Colon (tissue), 2 donors: ENCODE measurements around the gene SOAT1.

Experiments used
- FAIRE-seq: peaks from 2 replicates; lab custom pipeline; 2012; peaks lifted over from hg19 to GRCh38; lab: Jason Lieb, UNC
- donor health status: control.
- donor health status: control.

The SOAT1 gene

DNA sequence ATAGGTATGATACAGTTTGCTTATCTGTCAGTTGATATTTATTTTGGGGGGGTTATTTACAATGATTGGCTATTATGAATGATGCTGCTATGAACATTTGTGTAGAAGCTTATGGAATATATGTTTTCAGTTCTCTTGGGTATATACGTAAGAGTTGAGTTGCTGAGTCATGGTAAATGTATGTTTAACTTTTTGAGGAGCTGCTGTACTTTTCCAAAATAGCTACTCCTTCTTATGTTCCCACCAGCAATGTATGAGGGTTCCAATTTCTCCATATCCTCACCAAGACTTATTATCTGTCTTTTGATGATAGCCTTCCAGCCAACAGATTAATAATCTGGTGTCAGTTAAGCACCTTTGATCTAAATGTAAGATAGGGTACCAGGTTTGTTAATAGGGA, 11.9 kb downstream of the SOAT1 start:
- no peak for FAIRE-seq

GRCh38 chr1:179310291-179310690, 16.7 kb downstream of the SOAT1 start:
- no peak for FAIRE-seq

GRCh38 chr1:179310721-179311120, 17.1 kb downstream of the SOAT1 start:
- no peak for FAIRE-seq

DNA sequence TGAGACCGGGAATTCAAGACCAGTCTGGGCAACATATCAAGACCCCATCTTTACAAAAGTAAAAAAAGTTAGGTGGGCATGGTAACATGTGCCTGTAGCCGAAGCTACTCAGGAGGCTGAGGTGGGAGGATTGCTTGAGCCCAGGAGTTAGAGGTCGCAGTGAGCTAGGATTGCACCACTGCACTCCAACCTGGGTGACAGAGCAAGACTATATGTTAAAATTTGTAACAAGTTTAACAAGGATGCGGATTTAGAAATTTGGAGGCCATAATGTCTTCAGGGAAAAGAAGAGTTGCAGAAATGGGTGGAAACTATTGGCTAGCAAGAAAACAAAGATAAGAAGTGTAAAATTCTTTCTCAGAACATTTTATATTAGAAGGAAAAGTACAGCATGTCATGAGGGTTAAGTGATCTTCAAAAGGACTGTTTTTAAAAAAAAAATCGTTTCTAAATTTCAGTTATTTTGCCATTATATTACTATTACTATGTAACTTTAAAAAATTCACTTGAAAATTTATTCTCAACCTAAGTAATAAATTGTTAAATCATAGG, 17.6 kb downstream of the SOAT1 start:
- peak; percentile 5 for FAIRE-seq

DNA sequence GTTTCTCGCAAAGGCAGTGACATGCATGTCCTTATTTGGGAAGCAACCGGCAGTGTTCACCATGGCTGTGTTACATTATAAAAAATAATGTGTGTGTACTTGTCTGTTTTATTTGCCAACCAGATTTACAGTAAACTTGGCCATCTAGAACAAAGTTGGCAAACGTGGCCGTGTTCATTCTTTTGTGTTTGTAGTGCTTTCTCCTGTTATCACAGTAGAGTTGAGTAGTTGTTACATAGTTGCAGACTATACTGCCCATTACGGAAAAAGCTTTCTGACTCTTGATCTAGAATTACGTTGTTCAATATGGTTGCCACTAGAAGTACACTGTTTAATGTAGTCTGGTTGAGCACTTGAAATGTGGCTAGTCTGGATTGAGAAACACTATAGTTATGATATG, 19.4 kb downstream of the SOAT1 start:
- no peak for FAIRE-seq

GRCh38 chr1:179314928-179315327, 21.3 kb downstream of the SOAT1 start:
- no peak for FAIRE-seq

GRCh38 chr1:179318491-179318890, 24.9 kb downstream of the SOAT1 start:
- no peak for FAIRE-seq

DNA sequence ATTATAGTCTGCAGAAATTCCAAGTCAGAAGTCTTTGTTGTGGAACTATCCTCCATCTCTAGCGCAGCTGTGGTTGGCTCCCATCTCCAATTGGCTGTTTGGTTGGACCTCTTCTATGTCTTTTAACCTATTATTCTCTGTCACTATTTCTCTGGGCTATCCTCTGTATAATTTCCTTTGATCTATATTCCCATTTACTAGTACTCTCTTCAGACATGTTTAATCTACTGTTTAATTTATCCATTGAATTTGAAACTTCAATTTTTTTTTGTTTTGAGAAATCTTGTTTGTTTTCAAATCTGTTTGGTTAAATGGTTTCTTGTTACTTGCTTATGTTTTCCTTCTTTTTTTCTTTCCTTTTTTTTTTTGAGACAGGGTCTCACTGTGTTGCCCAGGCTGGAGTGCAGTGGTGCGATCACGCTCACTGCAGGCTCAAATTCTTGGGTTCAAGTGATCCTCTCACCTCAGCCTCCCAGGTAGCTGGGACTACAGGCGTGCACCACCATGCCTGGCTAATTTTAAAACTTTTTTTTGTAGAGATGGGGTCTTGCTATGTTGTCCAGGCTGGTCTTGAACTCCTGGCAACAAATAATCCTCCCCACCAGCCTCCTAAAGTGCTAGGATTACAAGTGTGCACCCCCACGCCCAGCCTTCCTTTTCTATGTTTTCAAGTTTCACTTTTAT, 28.1 kb downstream of the SOAT1 start:
- FAIRE-seq: no peak

DNA sequence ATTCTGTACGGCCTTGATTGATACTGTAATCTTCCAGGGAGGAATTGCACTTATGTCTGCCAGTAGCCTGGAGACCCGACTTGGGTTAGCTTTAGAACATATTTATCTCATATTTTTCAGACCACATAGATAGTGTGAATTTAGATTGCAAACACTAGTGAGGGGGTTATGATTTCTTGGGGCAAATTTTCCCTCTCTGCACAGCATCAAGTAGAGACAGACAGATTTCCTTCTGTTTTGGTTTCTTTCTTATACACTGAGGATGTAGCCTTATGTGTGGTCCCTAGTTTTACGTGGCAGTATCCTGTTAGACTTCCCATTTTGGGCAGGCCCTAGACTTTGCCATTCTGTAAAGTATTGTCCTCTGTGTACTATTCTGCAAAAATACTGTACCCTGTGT, 29.0 kb downstream of the SOAT1 start:
- no peak for FAIRE-seq

DNA sequence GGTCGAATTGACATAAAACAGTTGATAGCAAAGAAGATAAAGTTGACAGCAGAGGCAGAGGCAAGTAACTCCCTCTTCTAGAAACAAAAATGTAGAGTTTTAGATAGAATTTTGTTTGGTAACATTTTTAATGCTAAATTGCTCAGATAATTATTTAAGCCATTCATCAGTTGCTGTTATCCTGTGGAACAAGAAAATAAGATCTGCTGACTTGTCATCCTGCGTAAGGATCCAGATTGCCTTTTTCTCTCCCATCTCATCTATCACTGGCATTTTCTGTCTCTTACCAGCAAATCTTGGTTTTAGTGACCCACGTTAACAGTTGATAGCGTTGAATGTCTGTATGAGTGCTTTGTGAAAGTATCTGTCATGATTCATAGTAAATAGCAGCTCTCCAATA, 29.8 kb downstream of the SOAT1 start:
- FAIRE-seq: no peak

- no peak for FAIRE-seq
Measured at GRCh38 chr1:179325836-179326235, 32.2 kb downstream of the SOAT1 start.

DNA sequence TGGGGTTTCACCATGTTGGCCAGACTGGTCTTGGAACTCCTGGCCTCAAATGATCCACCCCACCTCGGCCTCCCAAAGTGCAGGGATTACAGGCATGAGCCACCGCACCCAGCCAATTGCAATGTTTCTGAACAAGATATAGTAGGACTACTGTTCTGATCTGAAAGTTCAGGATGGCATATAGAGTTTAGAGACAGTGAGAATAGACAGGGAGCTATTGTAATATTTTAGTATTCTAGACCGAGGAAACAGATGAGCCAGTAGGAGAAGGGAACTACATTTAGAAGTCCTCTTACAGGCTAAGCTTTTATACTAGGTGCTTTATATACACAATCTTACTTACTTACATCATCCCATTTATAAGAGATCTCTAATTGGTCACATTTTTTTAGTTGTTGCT, 33.1 kb downstream of the SOAT1 start:
- no peak for FAIRE-seq

GRCh38 chr1:179327196-179327595, 33.6 kb downstream of the SOAT1 start:
- FAIRE-seq: no peak

DNA sequence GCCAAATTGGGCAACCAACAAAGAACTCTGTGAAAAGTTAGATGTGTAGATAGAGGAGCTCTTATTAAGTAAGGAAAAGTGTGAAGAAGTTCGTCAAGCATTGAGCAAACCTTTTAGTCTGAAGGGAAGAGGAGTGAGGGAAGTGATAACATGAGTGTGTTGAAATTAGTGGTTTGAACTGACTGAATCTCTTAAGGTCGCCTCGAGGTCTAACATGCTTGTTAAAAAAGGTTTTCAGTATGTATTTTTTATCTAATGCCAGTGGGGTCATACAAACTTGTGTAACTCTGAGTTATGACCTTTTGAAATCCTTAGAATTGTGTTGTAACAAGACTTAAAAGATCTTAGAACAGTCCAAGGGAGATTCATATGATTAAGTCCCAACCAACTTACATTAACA, 34.1 kb downstream of the SOAT1 start:
- no peak for FAIRE-seq

- FAIRE-seq: no peak
Measured at GRCh38 chr1:179329862-179330261, 36.3 kb downstream of the SOAT1 start.

DNA sequence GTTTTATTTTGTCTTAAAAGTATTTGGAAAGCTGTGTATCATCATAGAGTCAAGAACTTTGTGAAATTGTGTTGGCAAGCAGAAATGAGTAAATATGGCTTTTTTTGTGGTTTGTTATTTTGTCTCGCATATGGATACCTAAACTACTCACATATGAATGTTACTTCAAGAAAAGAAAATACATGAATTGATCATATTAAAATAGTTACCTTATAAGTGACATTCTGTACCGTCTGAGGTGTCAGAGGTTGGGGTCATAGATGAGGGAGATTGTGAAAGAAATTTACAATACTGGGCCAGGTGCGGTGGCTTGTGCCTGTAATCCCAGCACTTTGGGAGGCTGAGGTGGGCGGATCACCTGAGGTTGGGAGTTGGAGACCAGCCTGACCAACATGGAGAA, 40.8 kb downstream of the SOAT1 start:
- FAIRE-seq: no peak

- FAIRE-seq: no peak
Measured at GRCh38 chr1:179337288-179337687, 43.7 kb downstream of the SOAT1 start.

- FAIRE-seq: no peak
Measured at GRCh38 chr1:179337942-179338560, 44.5 kb downstream of the SOAT1 start.

- FAIRE-seq: no peak
Measured at GRCh38 chr1:179340918-179341317, 47.3 kb downstream of the SOAT1 start.

DNA sequence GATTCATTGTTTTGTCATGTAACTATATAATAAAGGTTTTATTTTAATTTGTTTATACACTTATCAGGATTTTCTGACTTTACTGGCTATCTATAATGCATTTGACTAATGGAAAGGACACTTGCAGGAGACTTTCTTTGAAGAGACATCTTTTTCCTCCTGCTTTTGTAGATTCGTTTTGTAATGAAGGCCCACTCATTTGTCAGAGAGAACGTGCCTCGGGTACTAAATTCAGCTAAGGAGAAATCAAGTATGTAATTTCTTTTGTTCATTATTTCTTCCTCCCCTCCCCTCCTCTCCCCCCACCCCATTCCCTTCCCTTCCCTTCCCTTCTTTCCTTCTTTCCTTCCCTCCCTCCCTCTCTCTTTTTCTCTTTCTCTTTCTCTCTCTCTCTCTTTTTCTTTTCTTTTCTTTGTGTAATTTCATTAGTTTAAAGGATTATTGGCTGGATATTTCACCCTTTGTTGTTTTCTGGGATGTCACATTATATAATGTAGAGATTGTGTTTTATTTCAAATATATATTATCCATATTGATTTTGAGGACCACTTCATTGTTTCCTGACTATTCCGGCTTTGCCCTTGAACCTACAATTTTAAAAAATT, 48.4 kb downstream of the SOAT1 start:
- FAIRE-seq: no peak

- FAIRE-seq: no peak
Measured at GRCh38 chr1:179342740-179343404, 49.3 kb downstream of the SOAT1 start.

DNA sequence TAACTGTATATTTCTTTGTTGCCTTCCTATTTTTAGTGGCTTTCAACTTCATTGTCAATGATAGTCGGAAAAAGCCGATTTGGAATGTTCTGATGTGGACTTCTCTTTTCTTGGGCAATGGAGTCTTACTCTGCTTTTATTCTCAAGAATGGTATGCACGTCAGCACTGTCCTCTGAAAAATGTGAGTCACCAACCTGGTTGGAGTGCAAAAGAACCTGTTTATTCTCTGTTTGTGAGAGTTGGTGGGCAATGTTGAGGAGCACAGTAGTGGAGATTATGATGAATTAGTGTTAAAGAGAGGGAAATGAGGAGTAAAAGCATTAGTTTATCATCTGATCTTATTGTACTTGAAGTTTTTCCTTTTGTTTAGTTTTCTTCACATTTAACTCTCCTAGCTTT, 57.7 kb downstream of the SOAT1 start:
- FAIRE-seq: no peak

DNA sequence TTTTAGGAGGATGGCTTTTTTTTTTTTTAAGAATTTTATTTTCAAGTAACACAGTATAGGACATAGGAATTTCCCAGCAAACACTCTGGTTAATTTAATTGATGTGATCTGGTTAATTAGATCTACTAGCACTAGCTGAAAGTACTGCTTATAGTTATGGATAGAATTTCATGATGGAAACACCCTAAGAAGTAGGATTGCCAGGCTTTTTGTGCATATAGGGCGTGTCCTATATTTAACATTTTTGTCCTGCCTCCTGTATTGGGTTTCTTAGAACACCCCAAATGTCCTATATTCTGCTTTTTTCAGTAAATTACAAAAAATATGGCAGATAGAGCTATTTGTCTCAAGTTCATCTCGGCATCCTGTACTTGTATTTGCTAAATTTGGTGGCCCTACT, 58.6 kb downstream of the SOAT1 start:
- no peak for FAIRE-seq
